Astrocyte of the spinal cord (primary cell): ENCODE measurements around the gene HS3ST2.
A peak's percentile ranks its signal among the peaks of the same experiment; 100 is the strongest.

ENCODE experiments used
- DNase-seq: peaks from one replicate; pipeline ENCODE4 v3.0.0; 2011; ENCODE audit warnings: low read depth, low spot score
- H3K4me3 ChIP-seq: 2 replicates; pipeline ENCODE4 v1.5.1; 2011; ENCODE audit warnings: low read depth, mild to moderate bottlenecking, low read length, moderate library complexity
- CTCF ChIP-seq: IDR thresholded peaks from 2 replicates; pipeline ENCODE4 v1.5.1; 2012; ENCODE audit warnings: low read depth, mild to moderate bottlenecking, low read length, inconsistent platforms
- in situ Hi-C: cut with HindIII; loops from 2 replicates; pipeline ENCODE4 v1.10.0; 2017; ENCODE audit warnings: low sequenced_read_pairs

Gene HS3ST2

GRCh38 chr16:22946433-22946832 is 132.5 kb downstream of the HS3ST2 start:
- no peak for DNase-seq
- in situ Hi-C loops, result no loop called here
- no peak for TF ChIP-seq CTCF
- H3K4me3 ChIP-seq, result no peak overlapping the region

GRCh38 chr16:22948058-22948602 is 134.2 kb downstream of the HS3ST2 start:
- DNase-seq, result no peak
- H3K4me3 ChIP-seq, result no peak overlapping the region
- TF ChIP-seq CTCF, result no peak
- in situ Hi-C loops, result no loop called here

- in situ Hi-C loops, result no loop called here
- peak; percentile 55 for TF ChIP-seq CTCF
- DNase-seq, result peak; percentile 23
- no peak overlapping the region for H3K4me3 ChIP-seq
Observed at GRCh38 chr16:22948603-22949368, 134.8 kb downstream of the HS3ST2 start.

DNA sequence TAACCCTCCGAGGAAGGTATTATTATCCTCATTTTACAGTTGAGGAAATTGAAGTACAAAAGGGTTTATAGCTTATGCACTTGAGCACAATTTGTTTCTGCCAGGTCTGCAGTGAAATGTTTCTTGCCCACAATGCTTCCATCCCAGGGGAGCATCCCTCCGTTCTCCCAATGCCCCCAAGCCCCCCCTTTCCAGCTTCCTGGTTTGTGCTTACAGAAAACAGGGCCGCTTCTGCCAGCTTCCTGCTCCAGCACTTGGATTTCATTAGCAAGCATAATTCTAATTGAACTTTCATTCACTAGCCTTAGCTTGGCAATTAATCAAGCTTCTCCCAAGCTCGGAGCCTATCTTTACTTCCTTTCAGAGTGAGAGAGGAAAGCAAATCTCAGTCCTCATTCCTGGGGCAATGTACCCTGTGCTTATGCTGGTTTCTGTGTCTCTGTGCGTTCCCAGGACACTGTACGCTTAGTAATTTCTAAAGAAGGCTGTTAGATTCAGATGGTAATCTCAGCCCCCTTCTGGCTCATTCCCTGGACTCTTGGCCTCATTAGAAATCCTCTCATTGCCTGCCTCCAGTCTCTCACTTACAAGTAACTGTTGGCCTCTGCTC is 141.6 kb downstream of the HS3ST2 start:
- in situ Hi-C loops, result no loop called here
- DNase-seq, result no peak
- no peak overlapping the region for H3K4me3 ChIP-seq
- no peak for TF ChIP-seq CTCF

DNA sequence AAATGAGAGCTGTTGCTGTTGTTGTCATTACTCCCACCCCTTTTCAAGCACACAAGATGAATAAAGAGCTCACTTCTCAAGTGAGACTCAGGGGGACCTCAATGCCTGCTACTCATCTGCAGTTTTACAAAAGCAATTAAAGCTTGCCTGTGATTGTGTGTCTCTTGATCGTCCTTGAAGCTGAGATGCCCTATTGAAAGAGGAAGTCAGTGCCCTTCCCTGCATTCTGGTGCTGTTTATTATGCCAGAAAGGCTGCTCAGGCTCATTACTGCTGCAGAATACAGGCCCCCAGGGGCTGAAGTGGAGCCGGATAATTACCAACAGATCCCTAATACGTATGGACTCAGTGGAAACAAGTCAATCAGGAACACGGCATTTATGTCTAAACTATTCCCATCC is 147.2 kb downstream of the HS3ST2 start:
- in situ Hi-C loops, result no loop called here
- no peak for TF ChIP-seq CTCF
- DNase-seq, result no peak
- H3K4me3 ChIP-seq, result no peak overlapping the region

- H3K4me3 ChIP-seq, result no peak overlapping the region
- DNase-seq, result no peak
- TF ChIP-seq CTCF, result no peak
- in situ Hi-C loops, result no loop called here
Observed at GRCh38 chr16:22962905-22963304, 148.9 kb downstream of the HS3ST2 start.
